Glutamatergic neuron (in vitro differentiated cells): ENCODE results near the gene FKBP5. TPM values are rescaled to one million over a fixed set of nuclear protein-coding genes. Genes with fewer than 3 reads are reported as not detected.
"Not testable (repeated sequence)": the region's sequence is repeated elsewhere in the genome, so short reads cannot be mapped to it uniquely, and the experiment has no call there.

ENCODE experiments used
- DNase-seq: peaks from one replicate; pipeline ENCODE4 v3.0.0; 2022
- H3K27ac Mint-ChIP-seq: one replicate; pipeline ENCODE4 v1.8.0; 2020; ENCODE audit warnings: mild to moderate bottlenecking, mixed read lengths, inconsistent platforms; ENCODE audit not compliant: unreplicated experiment
- H3K27me3 Mint-ChIP-seq: one replicate; pipeline ENCODE4 v1.8.0; 2020; ENCODE audit warnings: mild to moderate bottlenecking, moderate library complexity, mixed read lengths, inconsistent platforms; ENCODE audit not compliant: unreplicated experiment
- H3K36me3 Mint-ChIP-seq: one replicate; pipeline ENCODE4 v1.8.0; 2020; ENCODE audit warnings: mild to moderate bottlenecking, mixed read lengths, inconsistent platforms; ENCODE audit not compliant: unreplicated experiment
- H3K4me1 Mint-ChIP-seq: one replicate; pipeline ENCODE4 v1.8.0; 2020; ENCODE audit warnings: mild to moderate bottlenecking, low read depth, mixed read lengths, inconsistent platforms; ENCODE audit not compliant: unreplicated experiment
- H3K4me3 Mint-ChIP-seq: one replicate; pipeline ENCODE4 v1.8.0; 2020; ENCODE audit warnings: mild to moderate bottlenecking, mixed read lengths, inconsistent platforms; ENCODE audit not compliant: unreplicated experiment
- H3K9me3 Mint-ChIP-seq: one replicate; pipeline ENCODE4 v1.8.0; 2020; ENCODE audit warnings: mild to moderate bottlenecking, moderate library complexity, mixed read lengths, inconsistent platforms; ENCODE audit not compliant: unreplicated experiment
- total RNA-seq: library from RNA; stranded (reverse); fragmentation: NEBNext Ultra II Directional; extraction: Animal tissue kit (Norgen Biotek cat#: 25700); gene quantifications from one replicate; pipeline ENCODE4 v1.2.1, GENCODE V29; 2021; ENCODE audit not compliant: unreplicated experiment
- TF ChIP-seq, protein P1 (sequence below): fragments of 200-600 bp; sonication (generic); IDR thresholded peaks from one replicate; pipeline ENCODE4 v1.5.0; 2021; ENCODE audit not compliant: partially characterized antibody, unreplicated experiment

Gene FKBP5
- total RNA-seq, 1 donor from 2014 or later = 10.6 TPM

DNA sequence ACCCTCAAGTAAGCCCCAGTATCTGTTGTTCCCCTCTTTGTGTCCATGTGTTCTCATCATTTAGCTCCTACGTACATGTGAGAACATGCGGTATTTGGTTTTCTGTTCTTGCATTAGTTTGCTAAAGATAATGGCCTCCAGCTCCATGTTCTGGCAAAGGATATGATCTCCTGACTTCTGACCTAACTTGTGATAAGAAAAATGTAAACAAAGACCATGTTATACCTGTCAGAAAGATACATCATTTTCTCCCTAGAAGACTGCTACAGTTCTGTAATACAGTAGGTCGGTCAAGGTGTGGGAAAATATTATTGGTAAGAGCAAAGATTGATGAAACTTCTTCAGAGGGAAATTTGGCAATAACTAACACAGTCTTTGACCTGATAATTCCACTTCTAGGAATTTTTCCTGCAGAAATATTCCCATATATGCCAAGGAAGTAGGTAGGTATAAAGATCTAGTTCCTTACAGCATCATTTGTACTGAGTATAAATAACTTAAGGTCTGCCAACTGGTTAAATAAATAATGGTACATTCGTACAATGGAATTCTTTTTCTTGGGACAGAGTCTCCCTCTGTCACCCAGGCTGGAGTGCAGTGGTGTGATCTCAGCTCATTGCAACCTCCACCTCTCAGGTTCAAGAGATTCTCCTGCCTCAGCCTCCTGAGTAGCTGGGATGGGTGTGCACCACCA lies 19.1 kb upstream of the FKBP5 start:
- no peaks in the 10 kb centered on the region for H3K4me1 Mint-ChIP-seq
- H3K4me3 Mint-ChIP-seq = no peak overlapping the region
- no peak overlapping the region for H3K27ac Mint-ChIP-seq
- TF ChIP-seq, protein P1, sequence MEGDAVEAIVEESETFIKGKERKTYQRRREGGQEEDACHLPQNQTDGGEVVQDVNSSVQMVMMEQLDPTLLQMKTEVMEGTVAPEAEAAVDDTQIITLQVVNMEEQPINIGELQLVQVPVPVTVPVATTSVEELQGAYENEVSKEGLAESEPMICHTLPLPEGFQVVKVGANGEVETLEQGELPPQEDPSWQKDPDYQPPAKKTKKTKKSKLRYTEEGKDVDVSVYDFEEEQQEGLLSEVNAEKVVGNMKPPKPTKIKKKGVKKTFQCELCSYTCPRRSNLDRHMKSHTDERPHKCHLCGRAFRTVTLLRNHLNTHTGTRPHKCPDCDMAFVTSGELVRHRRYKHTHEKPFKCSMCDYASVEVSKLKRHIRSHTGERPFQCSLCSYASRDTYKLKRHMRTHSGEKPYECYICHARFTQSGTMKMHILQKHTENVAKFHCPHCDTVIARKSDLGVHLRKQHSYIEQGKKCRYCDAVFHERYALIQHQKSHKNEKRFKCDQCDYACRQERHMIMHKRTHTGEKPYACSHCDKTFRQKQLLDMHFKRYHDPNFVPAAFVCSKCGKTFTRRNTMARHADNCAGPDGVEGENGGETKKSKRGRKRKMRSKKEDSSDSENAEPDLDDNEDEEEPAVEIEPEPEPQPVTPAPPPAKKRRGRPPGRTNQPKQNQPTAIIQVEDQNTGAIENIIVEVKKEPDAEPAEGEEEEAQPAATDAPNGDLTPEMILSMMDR = no peak
- peaks cover 3% of the 10 kb centered on the region for H3K9me3 Mint-ChIP-seq
- no peak for DNase-seq
- no peaks in the 10 kb centered on the region for H3K27me3 Mint-ChIP-seq
- peaks cover 9% of the 10 kb centered on the region for H3K36me3 Mint-ChIP-seq

DNA sequence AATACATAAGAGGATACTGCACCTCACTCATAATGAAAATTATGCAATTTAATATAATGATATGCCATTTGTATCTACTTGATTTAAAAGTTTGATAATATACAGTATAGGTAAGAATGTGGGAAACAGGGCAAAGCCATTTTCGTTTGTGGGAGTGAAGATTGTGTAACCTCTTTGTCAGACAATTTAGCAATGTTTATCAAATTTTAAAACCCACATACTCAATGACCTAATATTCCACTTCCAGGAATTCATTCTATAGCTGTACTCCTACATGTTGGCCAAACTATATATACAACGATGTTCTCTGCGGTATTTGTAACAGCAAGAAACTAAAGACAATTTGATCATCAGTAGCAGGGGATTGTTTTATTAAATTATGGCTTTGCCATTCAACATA lies 17.8 kb upstream of the FKBP5 start:
- TF ChIP-seq, protein P1 = no peak
- Mint-ChIP-seq H3K4me3 (no peak overlapping the region), H3K9me3 (peaks cover 3% of the 10 kb centered on the region), H3K36me3 (peaks cover 13% of the 10 kb centered on the region), H3K27me3 (no peaks in the 10 kb centered on the region), H3K4me1 (no peaks in the 10 kb centered on the region), H3K27ac (no peak overlapping the region)
- no peak for DNase-seq

DNA sequence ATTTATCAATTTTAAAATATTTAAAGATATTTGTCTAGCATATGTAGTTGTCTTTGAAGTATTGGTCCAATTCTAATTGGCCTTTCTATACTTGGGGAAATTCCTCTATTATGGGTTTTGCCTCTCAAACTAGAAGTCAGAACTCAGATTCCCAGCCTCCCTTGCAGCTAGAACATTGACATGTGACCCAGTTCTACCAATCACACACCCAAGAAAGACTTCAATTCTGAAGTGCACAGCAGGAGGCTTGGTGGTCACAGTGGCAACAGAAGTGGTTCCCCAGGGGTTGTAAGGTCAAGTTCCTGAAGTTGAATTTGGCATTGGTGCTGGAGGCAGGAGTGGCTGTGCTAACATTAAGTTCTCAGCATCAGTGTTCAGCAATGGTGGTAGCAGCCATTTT lies 14.8 kb upstream of the FKBP5 start:
- Mint-ChIP-seq H3K4me3 (no peak overlapping the region), H3K27ac (no peak overlapping the region), H3K27me3 (no peaks in the 10 kb centered on the region), H3K36me3 (peaks cover 13% of the 10 kb centered on the region), H3K4me1 (no peaks in the 10 kb centered on the region), H3K9me3 (peaks cover 3% of the 10 kb centered on the region)
- TF ChIP-seq, protein P1 = no peak
- no peak for DNase-seq

DNA sequence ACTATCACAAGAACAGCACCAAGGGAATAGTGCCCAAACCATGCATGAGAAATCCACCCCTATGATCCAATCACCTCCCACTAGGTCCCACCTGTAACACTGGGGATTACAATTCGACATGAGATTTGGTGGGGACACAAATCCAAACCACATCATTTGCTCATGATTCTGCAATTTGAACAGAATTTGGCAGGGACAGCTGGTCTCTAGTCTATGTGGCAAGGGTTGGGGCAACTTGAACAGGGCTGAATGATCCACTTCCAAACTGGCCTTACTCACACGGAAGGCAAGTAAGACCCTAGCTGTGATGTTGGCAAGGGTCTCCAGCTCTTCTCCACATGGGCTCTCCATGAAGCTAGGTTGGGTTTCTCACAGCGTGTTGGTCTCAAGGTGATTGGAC lies 10.1 kb upstream of the FKBP5 start:
- H3K27me3 Mint-ChIP-seq = no peaks in the 10 kb centered on the region
- no peaks in the 10 kb centered on the region for H3K4me1 Mint-ChIP-seq
- no peak for DNase-seq
- no peak overlapping the region for H3K4me3 Mint-ChIP-seq
- H3K27ac Mint-ChIP-seq = no peak overlapping the region
- no peaks in the 10 kb centered on the region for H3K9me3 Mint-ChIP-seq
- TF ChIP-seq, protein P1 = no peak
- peaks cover 7% of the 10 kb centered on the region for H3K36me3 Mint-ChIP-seq

DNA sequence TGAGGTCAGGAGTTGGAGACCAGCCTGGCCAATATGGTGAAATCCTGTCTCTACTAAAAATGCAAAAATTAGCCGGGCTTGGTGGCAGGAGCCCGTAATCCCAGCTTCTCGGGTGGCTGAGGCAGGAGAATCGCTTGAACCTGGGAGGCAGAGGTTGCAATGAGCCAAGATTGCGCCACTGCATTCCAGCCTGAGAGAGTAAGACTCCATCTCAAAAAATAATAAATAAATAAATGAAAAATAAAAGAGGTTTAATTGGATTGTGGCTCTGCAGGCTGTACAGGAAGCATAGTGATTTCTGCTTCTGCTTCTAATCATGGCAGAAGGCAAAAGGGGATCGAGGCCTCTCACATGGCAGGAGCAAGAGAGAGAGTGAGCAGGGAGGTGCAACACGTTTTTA lies 9.7 kb upstream of the FKBP5 start:
- H3K27me3 Mint-ChIP-seq, H3K27ac Mint-ChIP-seq, H3K9me3 Mint-ChIP-seq, H3K36me3 Mint-ChIP-seq, H3K4me3 Mint-ChIP-seq, DNase-seq, H3K4me1 Mint-ChIP-seq: not testable (repeated sequence)
